Ovary (tissue), 9 donors: ENCODE results near the gene EVX2. TPM values are rescaled to one million over a fixed set of nuclear protein-coding genes. Genes with fewer than 3 reads are reported as not detected.

ENCODE experiments used
- DNase-seq, 5 donors: peaks; one replicate each; pipeline ENCODE4 v3.0.0-alpha.2; 2019 to 2020
- H3K27ac ChIP-seq, 2 donors: fragments of 200-600 bp; one replicate each; pipeline versions ENCODE4 v1.5.1 to v1.8.0; 2019 to 2022
- H3K27me3 ChIP-seq: fragments of 200-600 bp; one replicate; pipeline ENCODE4 v1.8.0; 2022
- H3K36me3 ChIP-seq: fragments of 200-600 bp; sonication (generic); one replicate; pipeline ENCODE4 v1.5.1; 2019
- H3K4me1 ChIP-seq: one replicate; pipeline ENCODE4 v1.8.1; 2013; ENCODE audit warnings: mild to moderate bottlenecking, moderate library complexity; ENCODE audit not compliant: insufficient read depth
- H3K4me3 ChIP-seq: fragments of 200-600 bp; sonication (generic); one replicate; pipeline ENCODE4 v1.5.1; 2017
- H3K9me3 ChIP-seq, 2 donors: fragments of 200-600 bp in 1 of 2; sonication (generic) in 1 of 2; one replicate each; pipeline versions ENCODE4 v1.5.1 to v1.8.1; 2013 to 2019; ENCODE audit warnings: mild to moderate bottlenecking in 1 of 2, moderate library complexity in 1 of 2
- CTCF ChIP-seq, 3 donors: fragments of 450-650 bp in 2 of 3; fragments of 200-600 bp in 1 of 3; IDR thresholded peaks; one replicate each; pipeline versions ENCODE4 v1.5.1 to v1.8.0; 2016 to 2022; ENCODE audit warnings: antibody characterized with exemption in 3 of 3, mild to moderate bottlenecking in 1 of 3
- EP300 ChIP-seq: sonication (generic); formaldehyde crosslinking; IDR thresholded peaks from one replicate; pipeline ENCODE4 v1.6.1; 2017; ENCODE audit warnings: antibody characterized with exemption
- POLR2A ChIP-seq: fragments of 450-650 bp; IDR thresholded peaks from one replicate; pipeline ENCODE4 v1.6.1; 2017; ENCODE audit warnings: antibody characterized with exemption, mild to moderate bottlenecking, moderate library complexity
- WGBS, 3 donors: extraction: QIAGEN DNeasy Blood & Tissue Kit in 1 of 3; methylation state at CpG; one replicate each; pipeline versions ENCODE4 v1.1.5 to v1.1.7; 2013 to 2017; 5-methylcytosine and 5-hydroxymethylcytosine counted together
- intact Hi-C, 4 donors: fragments of 100-400 bp; cut with DNase I; formaldehyde crosslinking; loops; one replicate each; pipeline versions ENCODE4 v1.11.0 to v1.15.1; 2022 to 2023
- polyA plus RNA-seq, 2 donors: library from polyadenylated mRNA; stranded (reverse); fragments of 200-250 nt in 1 of 2; fragments of 350-450 nt in 1 of 2; fragmentation: Illumina TruSeq in 1 of 2; extraction: RNeasy Lipid Tissue Mini Kit (QIAGEN cat#74804) in 1 of 2; gene quantifications; one replicate each; pipeline ENCODE4 v1.2.3, GENCODE V29; 2013 to 2014
- total RNA-seq, 7 donors: library from RNA; depleted of rRNA in 2 of 7; stranded (reverse); fragments of >200 nt in 2 of 7; fragmentation: NEBNext Ultra II Directional in 3 of 7; extraction: Animal tissue kit (Norgen Biotek cat#: 25700) in 3 of 7; gene quantifications; one replicate each; pipeline versions ENCODE4 v1.1.0 to v1.2.4, GENCODE V29; 2016 to 2023
- donor health status: DM: no; HTN: no; CAD: no; lungs with moderate emphysema.
- donor health status: DM: no; HTN: no; CAD: no.
- donor health status: Bipolar disorder and iron deficiency.
- donor health status: DM: yes; HTN: yes; CAD: no.
- donor health status: DM: no; HTN: no; CAD: no.
- donor health status: DM: yes; HTN: yes; CAD: no.

The EVX2 gene
- total and polyA plus RNA-seq, 9 donors, result not detected

GRCh38 chr2:176066645-176067588, 16.8 kb downstream of the EVX2 start:
- Histone ChIP-seq H3K27me3 (no peaks in the 10 kb centered on the region), H3K4me1 (peaks cover 3% of the 10 kb centered on the region), H3K9me3 (no peaks in the 10 kb centered on the region), H3K4me3 (peak overlapping the region; percentile 18), H3K27ac (no peak overlapping the region), H3K36me3 (no peaks in the 10 kb centered on the region)
- WGBS, 3 donors, result 11 to 16% (median 16%) methylated on average over 56 of the region's 56 CpGs
- TF ChIP-seq EP300 (no peak), CTCF (IDR thresholded peaks at IDR 0.05) (no peak), POLR2A (no peak)
- intact Hi-C loops, result no loop called here
- no peak for DNase-seq

GRCh38 chr2:176063958-176064357, 19.8 kb downstream of the EVX2 start:
- Histone ChIP-seq H3K4me1 (peaks cover 3% of the 10 kb centered on the region), H3K27me3 (no peaks in the 10 kb centered on the region), H3K36me3 (no peaks in the 10 kb centered on the region), H3K4me3 (no peak overlapping the region), H3K27ac (no peak overlapping the region), H3K9me3 (no peaks in the 10 kb centered on the region)
- intact Hi-C loops, result no loop called here
- 47 to 50% (median 49%) methylated on average over 2 of the region's 2 CpGs for WGBS, 3 donors
- TF ChIP-seq EP300 (no peak), POLR2A (no peak), CTCF (IDR thresholded peaks at IDR 0.05) (no peak)
- DNase-seq, result no peak

- TF ChIP-seq CTCF (IDR thresholded peaks at IDR 0.05) (no peak), EP300 (no peak), POLR2A (no peak)
- Histone ChIP-seq H3K4me1 (no peaks in the 10 kb centered on the region), H3K9me3 (no peaks in the 10 kb centered on the region), H3K4me3 (no peak overlapping the region), H3K36me3 (no peaks in the 10 kb centered on the region), H3K27ac (no peak overlapping the region), H3K27me3 (no peaks in the 10 kb centered on the region)
- intact Hi-C loops, result no loop called here
- 4 to 14% (median 11%) methylated on average over 1 of the region's 1 CpG for WGBS, 3 donors
- DNase-seq, result no peak
Measured at GRCh38 chr2:176056406-176056805, 27.4 kb downstream of the EVX2 start.

- Histone ChIP-seq H3K4me3 (no peak overlapping the region), H3K4me1 (no peaks in the 10 kb centered on the region), H3K27ac (no peak overlapping the region), H3K36me3 (no peaks in the 10 kb centered on the region), H3K9me3 (peaks cover 0 to 3% of the 10 kb centered on the region in 2 donors), H3K27me3 (no peaks in the 10 kb centered on the region)
- 53 to 70% (median 61%) methylated on average over 3 of the region's 3 CpGs for WGBS, 3 donors
- no peak for TF ChIP-seq POLR2A
- TF ChIP-seq EP300, result no peak
- no peak for TF ChIP-seq CTCF (IDR thresholded peaks at IDR 0.05)
- DNase-seq, result no peak
- intact Hi-C loops, result no loop called here
Measured at GRCh38 chr2:176039375-176039774, 44.4 kb downstream of the EVX2 start.
